GM18520 (cell line): ENCODE data around the gene CERKL.

Experiments
- ATAC-seq: cut with Tn5 transposase; IDR thresholded peaks from one replicate; pipeline ENCODE4 v1.9.1; 2021; ENCODE audit not compliant: unreplicated experiment

The CERKL gene

GRCh38 chr2:181678861-181679543 is 22.1 kb upstream of the CERKL start:
- ATAC-seq: no peak

DNA sequence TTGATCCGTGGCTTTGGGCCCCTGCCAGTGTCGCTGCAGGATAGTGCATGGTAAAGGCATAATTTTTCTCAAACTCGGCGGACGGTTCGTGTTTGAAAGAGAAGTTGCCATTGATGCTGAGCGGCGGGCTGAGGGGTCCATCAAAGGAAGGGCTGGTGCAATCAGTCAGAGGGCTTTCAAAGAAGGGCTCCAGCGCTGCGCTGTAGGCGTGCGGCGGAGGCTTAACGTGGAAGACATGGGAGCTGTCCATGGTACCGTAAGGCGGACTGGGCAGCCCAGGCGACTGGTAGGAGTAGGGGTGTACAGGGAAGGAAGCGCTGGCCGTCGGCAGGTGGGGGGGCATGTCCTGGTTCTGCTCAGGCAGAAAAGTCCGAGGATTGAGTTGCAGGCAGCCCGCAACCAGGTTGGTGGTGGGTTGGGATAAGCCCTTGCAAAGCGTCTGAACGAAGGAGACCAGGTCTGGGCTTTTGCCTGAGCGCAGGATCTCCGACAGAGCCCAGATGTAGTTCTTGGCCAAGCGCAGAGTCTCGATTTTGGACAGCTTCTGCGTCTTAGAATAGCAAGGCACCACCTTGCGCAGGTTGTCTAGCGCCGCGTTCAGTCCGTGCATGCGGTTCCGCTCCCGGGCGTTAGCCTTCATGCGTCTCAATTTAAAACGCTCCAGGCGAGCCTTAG is 21.1 kb upstream of the CERKL start:
- ATAC-seq: no peak

- no peak for ATAC-seq
Observed at GRCh38 chr2:181675254-181675653, 18.3 kb upstream of the CERKL start.

GRCh38 chr2:181674461-181674860 is 17.6 kb upstream of the CERKL start:
- ATAC-seq: no peak

DNA sequence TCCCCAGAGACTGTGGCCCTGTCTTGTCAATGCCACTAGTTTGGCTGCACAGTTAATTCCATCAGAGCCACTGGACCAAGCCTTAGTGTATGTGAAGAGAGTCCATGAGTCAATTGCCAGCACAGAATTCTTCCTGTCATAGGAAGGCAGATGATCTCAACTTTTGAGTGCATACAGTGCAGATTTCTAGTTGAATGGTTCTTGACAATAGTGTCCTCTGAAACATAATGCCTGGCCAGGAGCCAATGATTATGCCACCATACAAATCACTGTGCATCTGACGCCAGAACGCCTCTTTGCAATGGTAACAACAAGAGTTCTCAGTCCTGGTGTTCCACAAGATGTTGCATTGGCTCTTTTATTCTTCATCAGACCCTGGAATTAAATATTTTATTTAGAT is 16.3 kb upstream of the CERKL start:
- no peak for ATAC-seq

- ATAC-seq: peak; percentile 82
Observed at GRCh38 chr2:181672255-181673008, 15.5 kb upstream of the CERKL start.

DNA sequence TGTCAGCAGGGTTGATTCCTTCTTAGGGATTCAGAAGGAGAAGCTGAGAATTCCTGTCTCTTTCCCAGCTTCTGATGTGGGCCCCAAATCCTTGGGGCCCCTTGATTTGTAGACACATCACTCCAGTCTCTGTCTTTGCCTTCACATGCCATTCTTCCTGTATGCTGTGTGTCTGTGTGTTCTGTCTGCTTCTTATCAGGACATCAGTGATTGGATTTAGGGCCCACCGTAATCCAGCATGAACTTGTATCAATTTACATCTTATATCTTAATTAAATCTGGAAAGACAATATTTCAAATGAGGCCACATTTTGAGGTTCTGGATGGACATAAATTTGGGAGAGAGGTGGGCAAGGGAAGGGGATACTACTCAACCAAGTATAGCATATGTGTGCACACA is 13.7 kb upstream of the CERKL start:
- ATAC-seq: no peak

GRCh38 chr2:181667234-181667633 is 10.3 kb upstream of the CERKL start:
- no peak for ATAC-seq

DNA sequence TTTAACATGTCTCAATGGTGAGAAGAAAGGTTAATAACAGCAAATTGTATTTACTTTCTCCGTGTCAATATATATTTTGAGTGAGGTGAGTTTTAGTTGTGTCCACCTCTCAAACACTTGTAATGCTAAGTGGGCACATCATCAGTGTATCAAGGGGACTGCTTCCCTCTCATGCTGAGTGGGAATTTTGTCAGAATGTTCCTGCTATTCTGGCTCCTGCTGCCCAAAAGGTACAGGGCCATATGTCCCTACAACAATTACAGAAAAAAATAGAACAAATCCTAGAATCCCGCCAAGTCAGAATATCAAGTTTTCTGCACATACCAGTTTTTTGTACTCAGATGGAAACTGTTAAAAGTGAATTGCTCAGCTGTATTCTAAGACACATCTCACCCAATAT is 5.4 kb upstream of the CERKL start:
- no peak for ATAC-seq

DNA sequence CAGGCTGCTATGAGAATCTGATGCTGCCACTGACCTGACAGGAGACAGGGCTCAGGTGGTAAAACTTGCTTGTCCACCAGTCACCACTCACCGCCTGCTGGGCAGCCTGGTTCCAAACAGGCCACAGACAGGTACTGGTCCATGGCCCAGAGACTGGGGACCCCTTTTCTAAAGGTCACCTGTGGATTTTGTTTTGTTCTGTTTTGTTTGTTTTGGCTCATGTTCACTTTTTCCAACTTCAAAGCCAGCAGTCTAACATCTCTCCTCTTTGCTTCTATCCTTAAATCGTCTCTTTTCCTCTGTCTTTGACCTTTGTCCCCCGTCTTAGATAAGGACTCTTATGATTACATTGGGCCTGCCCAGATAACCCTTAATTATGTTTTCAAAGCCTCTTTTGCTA is 3.3 kb upstream of the CERKL start:
- ATAC-seq: no peak

- ATAC-seq: no peak
Observed at GRCh38 chr2:181658444-181658843, 1.5 kb upstream of the CERKL start.

- no peak for ATAC-seq
Observed at GRCh38 chr2:181657379-181657778, 474 bp upstream of the CERKL start.

- no peak for ATAC-seq
Observed at GRCh38 chr2:181655519-181655918, 1.4 kb downstream of the CERKL start.

GRCh38 chr2:181649436-181649979 is 7.4 kb downstream of the CERKL start:
- ATAC-seq: no peak

DNA sequence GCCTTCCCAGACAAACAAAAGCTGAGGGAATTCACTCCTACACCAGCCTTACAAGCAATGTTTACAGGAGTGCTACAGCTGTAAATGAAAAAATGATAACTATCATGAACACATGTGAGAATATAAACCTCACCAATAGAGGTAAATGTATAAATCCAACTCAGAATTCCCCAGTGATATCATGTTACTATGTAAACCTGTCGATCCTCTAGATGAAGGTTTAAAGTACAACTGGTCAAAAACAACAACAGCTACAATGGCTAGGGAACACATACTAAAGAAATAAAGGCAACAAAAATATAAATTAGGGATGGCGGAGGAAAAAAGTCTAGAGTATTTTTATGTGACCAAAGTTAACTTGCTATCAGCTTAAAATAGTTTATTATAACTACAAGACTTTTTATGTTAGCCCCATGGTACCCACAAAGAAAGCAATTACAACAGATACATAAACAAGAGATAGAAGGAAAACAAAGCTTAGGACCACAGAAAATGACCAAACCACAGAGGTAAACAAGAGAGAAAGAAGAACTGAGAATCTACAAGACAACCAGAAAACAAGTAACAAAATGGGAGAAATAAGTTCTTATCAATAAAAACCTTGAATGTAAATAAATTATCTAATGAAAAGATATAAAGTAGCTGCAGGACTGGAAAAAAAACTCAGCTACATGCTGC is 8.3 kb downstream of the CERKL start:
- no peak for ATAC-seq

- peak; percentile 58 for ATAC-seq
Observed at GRCh38 chr2:181646415-181646987, 10.4 kb downstream of the CERKL start.

DNA sequence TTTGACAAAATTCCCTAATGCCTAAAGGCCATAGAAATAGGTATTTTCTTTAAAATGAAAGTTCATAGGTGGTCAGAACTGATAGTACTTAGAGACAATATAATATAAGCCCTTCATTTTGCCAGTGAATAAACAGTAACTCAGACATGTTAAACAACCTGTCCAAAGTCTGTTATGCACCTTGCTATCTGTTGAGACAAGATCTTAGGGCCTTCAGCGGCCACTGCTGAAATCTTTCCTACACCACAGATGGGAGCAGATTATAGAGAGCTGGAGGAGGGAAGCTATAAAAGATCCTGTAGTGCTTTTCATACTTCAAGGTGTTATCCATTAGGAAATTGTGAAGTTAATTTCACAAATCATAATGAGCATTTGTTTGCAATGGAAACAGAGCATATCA is 13.8 kb downstream of the CERKL start:
- ATAC-seq: no peak

DNA sequence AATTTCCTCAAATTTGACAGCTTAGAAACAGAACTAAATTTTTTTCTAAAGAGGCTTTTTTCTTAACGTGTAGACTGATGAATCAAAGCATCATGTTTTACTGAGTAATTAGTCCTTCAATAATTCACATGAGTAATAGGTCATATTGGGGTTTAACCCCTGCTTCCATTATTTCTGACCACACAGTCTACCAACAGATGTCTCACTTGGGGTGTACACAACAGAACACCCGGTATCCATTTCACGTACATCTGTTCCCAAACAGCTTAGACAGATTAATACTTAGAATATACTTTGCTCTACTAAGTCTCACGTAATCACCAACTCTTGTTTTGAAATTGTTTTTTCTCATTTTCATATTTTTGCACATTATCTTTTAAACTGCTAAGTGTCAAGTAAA is 14.8 kb downstream of the CERKL start:
- no peak for ATAC-seq

GRCh38 chr2:181639686-181640085 is 17.2 kb downstream of the CERKL start:
- ATAC-seq: no peak

DNA sequence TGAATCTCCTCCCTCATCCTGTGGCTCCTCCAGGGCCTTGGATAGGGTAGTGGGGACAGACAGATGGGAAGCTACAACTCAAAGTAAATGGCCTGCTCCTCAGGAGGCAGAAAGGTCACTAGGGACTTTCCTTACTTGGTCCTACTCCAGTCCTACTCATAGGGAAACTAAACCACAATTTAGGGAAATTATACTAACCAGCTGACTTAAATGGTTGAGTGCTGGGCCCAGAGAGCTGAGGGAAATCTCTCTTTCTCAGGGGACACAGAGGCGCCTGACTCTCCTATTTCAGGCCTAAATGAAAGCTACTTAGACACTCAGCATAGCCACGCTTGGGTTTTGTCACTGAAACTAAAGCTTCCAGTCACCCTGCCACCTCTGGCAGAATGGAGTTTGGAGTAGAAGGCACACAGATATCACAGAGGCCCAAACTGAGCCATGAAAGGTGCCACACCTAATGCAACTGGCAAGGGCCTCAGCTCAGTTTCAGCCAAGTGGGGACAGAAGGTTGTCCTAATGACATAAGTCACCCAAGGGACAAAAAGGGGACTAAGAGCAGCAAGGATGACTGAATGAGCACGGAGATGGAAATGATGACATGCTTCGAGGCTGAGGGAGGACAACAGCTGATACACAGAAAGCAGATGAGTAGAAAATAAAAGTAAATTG is 24.0 kb downstream of the CERKL start:
- peak; percentile 66 for ATAC-seq
